ENCODE measurements around the gene LIN7A. TPM values are rescaled to one million over a fixed set of nuclear protein-coding genes. Genes with fewer than 3 reads are reported as not detected.

LIN7A gene
- polyA plus RNA-seq, 3 donors = 18.0 to 19.2 (median 18.7) TPM

Other genes with a start within 250 kb of the LIN7A start
- gene MYF6, start 230.3 kb downstream of the LIN7A start, polyA plus RNA-seq (ENCODE audit: insufficient read length in 3 of 3) = under 1 TPM; 0.12 to 0.20 (median 0.17) TPM
- gene MYF5, start 221.0 kb downstream of the LIN7A start, polyA plus RNA-seq (ENCODE audit: insufficient read length in 3 of 3) = under 1 TPM in 1 of 3 donors, not detected in 2; 0.09 TPM
- gene ACSS3, start 140.1 kb upstream of the LIN7A start, polyA plus RNA-seq (ENCODE audit: insufficient read length in 3 of 3) = 10 to 100 TPM; 18.0 to 22.7 (median 21.0) TPM